GM10266 (cell line): ENCODE results near the gene SLFNL1.

Experiments
- DNase-seq: peaks from one replicate; pipeline ENCODE4 v3.0.0; 2012; ENCODE audit errors: extremely low spot score
- TF ChIP-seq, protein P1 (sequence below): IDR thresholded peaks from 2 replicates; pipeline ENCODE4 v1.5.1; 2012; ENCODE audit warnings: mild to moderate bottlenecking, low read depth; ENCODE audit not compliant: control insufficient read depth, insufficient read depth; ENCODE audit errors: missing control alignments

Gene SLFNL1

DNA sequence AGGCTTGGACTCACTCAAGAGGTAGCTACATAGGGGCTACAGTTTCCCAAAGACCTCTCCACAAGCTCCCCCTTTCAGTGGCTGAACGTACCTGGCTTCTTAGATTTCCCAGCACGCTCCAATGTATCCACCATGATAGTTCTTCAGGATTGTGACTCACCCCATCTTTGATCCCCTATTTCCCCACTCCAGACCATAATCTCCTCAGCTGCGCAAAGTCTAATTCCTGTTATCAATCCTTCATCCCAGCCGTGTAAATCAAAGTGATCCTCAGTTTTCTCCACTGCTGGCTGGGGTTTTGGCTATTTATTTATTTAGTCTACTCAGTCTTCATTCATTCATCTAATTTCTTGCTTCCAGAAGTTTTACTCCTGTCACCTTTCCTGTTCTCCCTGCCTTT, 55.1 kb downstream of the SLFNL1 start:
- TF ChIP-seq, protein P1, sequence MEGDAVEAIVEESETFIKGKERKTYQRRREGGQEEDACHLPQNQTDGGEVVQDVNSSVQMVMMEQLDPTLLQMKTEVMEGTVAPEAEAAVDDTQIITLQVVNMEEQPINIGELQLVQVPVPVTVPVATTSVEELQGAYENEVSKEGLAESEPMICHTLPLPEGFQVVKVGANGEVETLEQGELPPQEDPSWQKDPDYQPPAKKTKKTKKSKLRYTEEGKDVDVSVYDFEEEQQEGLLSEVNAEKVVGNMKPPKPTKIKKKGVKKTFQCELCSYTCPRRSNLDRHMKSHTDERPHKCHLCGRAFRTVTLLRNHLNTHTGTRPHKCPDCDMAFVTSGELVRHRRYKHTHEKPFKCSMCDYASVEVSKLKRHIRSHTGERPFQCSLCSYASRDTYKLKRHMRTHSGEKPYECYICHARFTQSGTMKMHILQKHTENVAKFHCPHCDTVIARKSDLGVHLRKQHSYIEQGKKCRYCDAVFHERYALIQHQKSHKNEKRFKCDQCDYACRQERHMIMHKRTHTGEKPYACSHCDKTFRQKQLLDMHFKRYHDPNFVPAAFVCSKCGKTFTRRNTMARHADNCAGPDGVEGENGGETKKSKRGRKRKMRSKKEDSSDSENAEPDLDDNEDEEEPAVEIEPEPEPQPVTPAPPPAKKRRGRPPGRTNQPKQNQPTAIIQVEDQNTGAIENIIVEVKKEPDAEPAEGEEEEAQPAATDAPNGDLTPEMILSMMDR = no peak
- no peak for DNase-seq
